ENCODE data around the gene KIAA2012.

Gene KIAA2012

GRCh38 chr2:202116691-202117090, 43.6 kb downstream of the KIAA2012 start:
- TF ChIP-seq, protein P1, sequence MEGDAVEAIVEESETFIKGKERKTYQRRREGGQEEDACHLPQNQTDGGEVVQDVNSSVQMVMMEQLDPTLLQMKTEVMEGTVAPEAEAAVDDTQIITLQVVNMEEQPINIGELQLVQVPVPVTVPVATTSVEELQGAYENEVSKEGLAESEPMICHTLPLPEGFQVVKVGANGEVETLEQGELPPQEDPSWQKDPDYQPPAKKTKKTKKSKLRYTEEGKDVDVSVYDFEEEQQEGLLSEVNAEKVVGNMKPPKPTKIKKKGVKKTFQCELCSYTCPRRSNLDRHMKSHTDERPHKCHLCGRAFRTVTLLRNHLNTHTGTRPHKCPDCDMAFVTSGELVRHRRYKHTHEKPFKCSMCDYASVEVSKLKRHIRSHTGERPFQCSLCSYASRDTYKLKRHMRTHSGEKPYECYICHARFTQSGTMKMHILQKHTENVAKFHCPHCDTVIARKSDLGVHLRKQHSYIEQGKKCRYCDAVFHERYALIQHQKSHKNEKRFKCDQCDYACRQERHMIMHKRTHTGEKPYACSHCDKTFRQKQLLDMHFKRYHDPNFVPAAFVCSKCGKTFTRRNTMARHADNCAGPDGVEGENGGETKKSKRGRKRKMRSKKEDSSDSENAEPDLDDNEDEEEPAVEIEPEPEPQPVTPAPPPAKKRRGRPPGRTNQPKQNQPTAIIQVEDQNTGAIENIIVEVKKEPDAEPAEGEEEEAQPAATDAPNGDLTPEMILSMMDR (IDR thresholded peaks at IDR 0.05; ENCODE audit: insufficient read depth, low read depth, low read length, missing control alignments), result no peak
- no peak for DNase-seq (ENCODE audit: low read depth)
- H3K4me3 ChIP-seq (ENCODE audit: low read length), result no peak overlapping the region

GRCh38 chr2:202118168-202118567, 45.1 kb downstream of the KIAA2012 start:
- no peak for DNase-seq (ENCODE audit: low read depth)
- TF ChIP-seq, protein P1 (IDR thresholded peaks at IDR 0.05; ENCODE audit: insufficient read depth, low read depth, low read length, missing control alignments), result no peak
- no peak overlapping the region for H3K4me3 ChIP-seq (ENCODE audit: low read length)

GRCh38 chr2:202120828-202121227, 47.8 kb downstream of the KIAA2012 start:
- no peak overlapping the region for H3K4me3 ChIP-seq (ENCODE audit: low read length)
- DNase-seq (ENCODE audit: low read depth), result no peak
- TF ChIP-seq, protein P1 (IDR thresholded peaks at IDR 0.05; ENCODE audit: insufficient read depth, low read depth, low read length, missing control alignments), result no peak

DNA sequence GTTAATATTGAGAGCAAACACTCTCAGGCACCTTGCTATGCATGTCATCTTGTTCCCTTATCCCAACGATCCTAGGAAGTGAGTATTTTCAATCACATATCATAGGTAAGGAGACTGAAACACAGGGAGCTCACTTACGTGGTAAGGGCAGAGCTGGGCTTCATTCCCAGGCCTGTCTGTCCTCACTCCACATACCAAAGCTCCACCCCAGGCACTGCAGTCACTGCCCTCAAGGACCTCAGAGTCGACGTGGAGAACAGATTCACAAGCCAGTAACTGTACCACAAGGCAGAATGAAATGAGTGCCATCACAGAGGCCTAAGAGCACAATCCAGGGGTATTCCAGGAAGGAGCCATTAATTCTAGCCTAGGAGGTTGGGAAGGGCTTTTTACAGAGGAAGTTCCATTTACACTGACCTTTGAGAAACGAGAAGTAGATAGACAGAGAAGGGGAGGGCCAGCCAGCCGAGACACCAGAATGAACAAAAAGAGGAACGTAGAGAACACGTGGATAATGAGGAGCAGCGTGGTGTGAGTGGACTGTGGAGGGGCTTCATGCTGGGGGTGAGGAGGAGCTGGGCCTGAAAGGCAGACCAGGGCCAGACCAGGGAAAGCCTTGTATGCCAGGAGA, 48.6 kb downstream of the KIAA2012 start:
- H3K4me3 ChIP-seq (ENCODE audit: low read length), result no peak overlapping the region
- no peak for DNase-seq (ENCODE audit: low read depth)
- TF ChIP-seq, protein P1 (IDR thresholded peaks at IDR 0.05; ENCODE audit: insufficient read depth, low read depth, low read length, missing control alignments), result no peak

DNA sequence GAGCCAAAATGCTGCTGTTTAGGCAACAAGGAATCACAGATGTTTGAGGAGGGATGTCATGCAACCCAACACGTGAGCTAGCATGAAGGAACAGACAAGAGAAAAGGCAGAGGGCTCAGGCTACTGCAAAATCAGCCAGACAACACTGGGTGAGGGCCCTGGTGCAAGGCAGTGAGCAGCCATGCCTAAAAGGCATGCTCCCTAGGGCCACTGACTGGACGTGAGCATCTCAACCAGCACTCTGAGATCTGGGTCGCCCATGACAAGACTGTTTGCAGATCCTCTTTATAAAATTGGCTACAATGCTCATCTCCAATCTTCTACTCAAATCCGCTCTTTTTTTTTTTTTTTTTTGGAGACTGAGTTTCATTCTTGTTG, 49.1 kb downstream of the KIAA2012 start:
- TF ChIP-seq, protein P1 (IDR thresholded peaks at IDR 0.05; ENCODE audit: insufficient read depth, low read depth, low read length, missing control alignments), result no peak
- H3K4me3 ChIP-seq (ENCODE audit: low read length), result no peak overlapping the region
- DNase-seq (ENCODE audit: low read depth), result no peak

DNA sequence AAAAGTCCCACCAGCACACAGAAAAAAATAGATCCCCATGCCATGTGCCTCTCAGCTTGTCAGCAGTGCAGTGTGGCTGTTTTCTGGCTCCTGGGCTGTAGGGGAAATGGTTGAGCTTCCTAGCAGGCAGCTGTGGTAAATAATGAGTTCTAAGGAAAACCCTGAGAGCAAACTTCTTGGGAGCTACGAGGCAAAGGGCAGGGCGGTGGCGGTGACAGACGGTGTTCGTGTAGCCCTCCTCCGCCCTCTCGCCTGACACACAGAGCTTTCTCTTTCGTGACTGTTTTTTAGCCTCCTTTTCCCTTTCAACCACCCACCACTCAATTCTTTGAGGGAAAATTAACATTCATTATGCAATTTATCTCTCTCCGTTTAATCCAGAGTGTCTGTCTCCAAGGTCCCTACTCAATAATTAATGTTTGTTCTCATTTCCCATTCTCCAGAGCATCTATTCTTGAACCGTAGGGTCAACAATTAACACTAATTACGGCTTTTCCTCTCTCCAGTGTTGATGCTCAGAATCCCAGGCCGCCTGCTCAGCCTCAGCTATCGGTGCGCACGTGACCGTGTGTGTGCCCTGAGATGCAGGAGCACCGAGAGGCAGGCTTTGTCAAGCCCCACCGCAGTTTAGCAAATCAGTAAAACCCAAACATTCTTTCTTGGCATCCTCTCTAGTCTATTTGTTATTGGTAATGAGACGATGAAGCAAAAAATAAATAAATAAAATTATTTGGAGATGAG, 50.1 kb downstream of the KIAA2012 start:
- TF ChIP-seq, protein P1 (IDR thresholded peaks at IDR 0.05; ENCODE audit: insufficient read depth, low read depth, low read length, missing control alignments), result no peak
- no peak overlapping the region for H3K4me3 ChIP-seq (ENCODE audit: low read length)
- no peak for DNase-seq (ENCODE audit: low read depth)
